ENCODE data around the gene RHOT2. TPM values are rescaled to one million over a fixed set of nuclear protein-coding genes. Genes with fewer than 3 reads are reported as not detected.

Gene RHOT2
- total and polyA plus RNA-seq, 9 of the 15 experiments (the other 6 are each of a cell fraction or from before 2014, with no cell fraction given), result 5.0 to 373 (median 112) TPM

DNA sequence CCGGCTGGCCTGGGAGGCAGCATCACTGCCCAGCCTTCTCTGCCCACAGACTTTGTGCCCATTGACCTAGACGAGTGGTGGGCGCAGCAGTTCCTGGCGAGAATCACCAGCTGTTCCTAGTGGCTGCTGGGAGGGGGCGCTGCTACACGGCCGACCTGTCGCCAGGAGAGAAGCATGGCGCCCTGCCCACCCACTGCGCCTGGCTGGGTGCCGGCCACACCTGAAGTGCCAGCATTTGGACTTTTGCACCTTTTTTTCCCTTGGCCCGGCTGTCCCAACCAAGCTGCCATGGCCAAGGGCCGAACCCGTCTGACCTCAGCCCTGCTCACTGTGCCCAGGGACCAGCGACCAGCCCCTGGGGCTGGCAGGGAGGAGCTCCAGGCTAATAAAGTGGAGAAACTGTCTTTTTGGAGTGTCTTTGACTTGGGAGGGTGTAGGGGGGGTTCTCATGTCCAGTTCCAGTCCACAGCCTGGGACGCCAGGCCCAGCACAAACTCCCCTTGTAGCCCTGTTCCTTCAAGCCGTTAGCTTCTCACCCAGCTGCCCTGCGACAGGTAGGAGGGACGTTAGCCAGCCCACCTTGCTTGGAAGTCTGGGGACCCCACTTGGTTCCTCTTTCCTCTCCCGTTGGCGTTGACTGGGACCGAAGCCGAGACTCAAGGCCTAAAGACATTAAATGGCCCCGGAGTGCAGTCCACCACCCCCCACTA is 19.7 kb upstream of the RHOT2 start (continued):
- TF ChIP-seq, protein P1, sequence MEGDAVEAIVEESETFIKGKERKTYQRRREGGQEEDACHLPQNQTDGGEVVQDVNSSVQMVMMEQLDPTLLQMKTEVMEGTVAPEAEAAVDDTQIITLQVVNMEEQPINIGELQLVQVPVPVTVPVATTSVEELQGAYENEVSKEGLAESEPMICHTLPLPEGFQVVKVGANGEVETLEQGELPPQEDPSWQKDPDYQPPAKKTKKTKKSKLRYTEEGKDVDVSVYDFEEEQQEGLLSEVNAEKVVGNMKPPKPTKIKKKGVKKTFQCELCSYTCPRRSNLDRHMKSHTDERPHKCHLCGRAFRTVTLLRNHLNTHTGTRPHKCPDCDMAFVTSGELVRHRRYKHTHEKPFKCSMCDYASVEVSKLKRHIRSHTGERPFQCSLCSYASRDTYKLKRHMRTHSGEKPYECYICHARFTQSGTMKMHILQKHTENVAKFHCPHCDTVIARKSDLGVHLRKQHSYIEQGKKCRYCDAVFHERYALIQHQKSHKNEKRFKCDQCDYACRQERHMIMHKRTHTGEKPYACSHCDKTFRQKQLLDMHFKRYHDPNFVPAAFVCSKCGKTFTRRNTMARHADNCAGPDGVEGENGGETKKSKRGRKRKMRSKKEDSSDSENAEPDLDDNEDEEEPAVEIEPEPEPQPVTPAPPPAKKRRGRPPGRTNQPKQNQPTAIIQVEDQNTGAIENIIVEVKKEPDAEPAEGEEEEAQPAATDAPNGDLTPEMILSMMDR (IDR thresholded peaks at IDR 0.05 in 2 of 3, conservative IDR thresholded peaks at IDR 0.05 in 1 of 3; ENCODE audit: insufficient read depth in 2 of 3, low read depth in 1 of 3, low read length in 3 of 3), result 0 out of 6 replicates have a peak, but pooled peaks of 1 of the 3 experiments have one; percentile 18
- no peak for TF ChIP-seq HOXB6 (CRISPR knock-in tag; IDR thresholded peaks at IDR 0.05; ENCODE audit: borderline replicate concordance)
- TF ChIP-seq ARID1B (IDR thresholded peaks at IDR 0.05), result no peak
- TF ChIP-seq, protein P2, sequence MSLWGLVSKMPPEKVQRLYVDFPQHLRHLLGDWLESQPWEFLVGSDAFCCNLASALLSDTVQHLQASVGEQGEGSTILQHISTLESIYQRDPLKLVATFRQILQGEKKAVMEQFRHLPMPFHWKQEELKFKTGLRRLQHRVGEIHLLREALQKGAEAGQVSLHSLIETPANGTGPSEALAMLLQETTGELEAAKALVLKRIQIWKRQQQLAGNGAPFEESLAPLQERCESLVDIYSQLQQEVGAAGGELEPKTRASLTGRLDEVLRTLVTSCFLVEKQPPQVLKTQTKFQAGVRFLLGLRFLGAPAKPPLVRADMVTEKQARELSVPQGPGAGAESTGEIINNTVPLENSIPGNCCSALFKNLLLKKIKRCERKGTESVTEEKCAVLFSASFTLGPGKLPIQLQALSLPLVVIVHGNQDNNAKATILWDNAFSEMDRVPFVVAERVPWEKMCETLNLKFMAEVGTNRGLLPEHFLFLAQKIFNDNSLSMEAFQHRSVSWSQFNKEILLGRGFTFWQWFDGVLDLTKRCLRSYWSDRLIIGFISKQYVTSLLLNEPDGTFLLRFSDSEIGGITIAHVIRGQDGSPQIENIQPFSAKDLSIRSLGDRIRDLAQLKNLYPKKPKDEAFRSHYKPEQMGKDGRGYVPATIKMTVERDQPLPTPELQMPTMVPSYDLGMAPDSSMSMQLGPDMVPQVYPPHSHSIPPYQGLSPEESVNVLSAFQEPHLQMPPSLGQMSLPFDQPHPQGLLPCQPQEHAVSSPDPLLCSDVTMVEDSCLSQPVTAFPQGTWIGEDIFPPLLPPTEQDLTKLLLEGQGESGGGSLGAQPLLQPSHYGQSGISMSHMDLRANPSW (CRISPR knock-in tag; IDR thresholded peaks at IDR 0.05), result no peak
- TF ChIP-seq KAT8 (IDR thresholded peaks at IDR 0.05; ENCODE audit: low read depth), result no peak
- peak in 1 of 3 experiments; percentile 11 for TF ChIP-seq YY1 (IDR thresholded peaks at IDR 0.05; ENCODE audit: borderline replicate concordance in 1 of 3, control insufficient read depth in 1 of 3, extremely low read depth in 1 of 3, insufficient read depth in 3 of 3, insufficient read length in 1 of 3, insufficient replicate concordance in 2 of 3, low read depth in 1 of 3, low read length in 2 of 3)
- no peak for TF ChIP-seq MTA3 (IDR thresholded peaks at IDR 0.05; ENCODE audit: borderline replicate concordance)
- no peak for TF ChIP-seq NFIC (IDR thresholded peaks at IDR 0.05)
- TF ChIP-seq GATA2 (CRISPR knock-in tag; IDR thresholded peaks at IDR 0.05), result no peak
- no peak for TF ChIP-seq PRPF4 (IDR thresholded peaks at IDR 0.05; ENCODE audit: insufficient read depth, low read depth, low read length, poor library complexity, severe bottlenecking)
- TF ChIP-seq ATF1 (CRISPR knock-in tag; IDR thresholded peaks at IDR 0.05), result no peak
- TF ChIP-seq ATF1 (tag; IDR thresholded peaks at IDR 0.05), result no peak
- no peak for TF ChIP-seq ZNF76 (CRISPR knock-in tag; IDR thresholded peaks at IDR 0.05; ENCODE audit: borderline replicate concordance)
- no peak for TF ChIP-seq NFXL1 (CRISPR knock-in tag; IDR thresholded peaks at IDR 0.05)
- no peak for TF ChIP-seq MCM2 (IDR thresholded peaks at IDR 0.05; ENCODE audit: low read depth)
- TF ChIP-seq POLR2G (IDR thresholded peaks at IDR 0.05; ENCODE audit: low read depth, low read length), result peak; percentile 8; the same call in 1 of the 2 replicates
- TF ChIP-seq HDAC3 (IDR thresholded peaks at IDR 0.05; ENCODE audit: borderline replicate concordance, partially characterized antibody), result no peak

All from K562 (cell line).